ENCODE data around the gene SFXN1. TPM values are rescaled to one million over a fixed set of nuclear protein-coding genes. Genes with fewer than 3 reads are reported as not detected.

The SFXN1 gene
- total and polyA plus RNA-seq, 9 of the 15 experiments (the other 6 are each of a cell fraction or from before 2014, with no cell fraction given), result 31.8 to 261 (median 113) TPM

DNA sequence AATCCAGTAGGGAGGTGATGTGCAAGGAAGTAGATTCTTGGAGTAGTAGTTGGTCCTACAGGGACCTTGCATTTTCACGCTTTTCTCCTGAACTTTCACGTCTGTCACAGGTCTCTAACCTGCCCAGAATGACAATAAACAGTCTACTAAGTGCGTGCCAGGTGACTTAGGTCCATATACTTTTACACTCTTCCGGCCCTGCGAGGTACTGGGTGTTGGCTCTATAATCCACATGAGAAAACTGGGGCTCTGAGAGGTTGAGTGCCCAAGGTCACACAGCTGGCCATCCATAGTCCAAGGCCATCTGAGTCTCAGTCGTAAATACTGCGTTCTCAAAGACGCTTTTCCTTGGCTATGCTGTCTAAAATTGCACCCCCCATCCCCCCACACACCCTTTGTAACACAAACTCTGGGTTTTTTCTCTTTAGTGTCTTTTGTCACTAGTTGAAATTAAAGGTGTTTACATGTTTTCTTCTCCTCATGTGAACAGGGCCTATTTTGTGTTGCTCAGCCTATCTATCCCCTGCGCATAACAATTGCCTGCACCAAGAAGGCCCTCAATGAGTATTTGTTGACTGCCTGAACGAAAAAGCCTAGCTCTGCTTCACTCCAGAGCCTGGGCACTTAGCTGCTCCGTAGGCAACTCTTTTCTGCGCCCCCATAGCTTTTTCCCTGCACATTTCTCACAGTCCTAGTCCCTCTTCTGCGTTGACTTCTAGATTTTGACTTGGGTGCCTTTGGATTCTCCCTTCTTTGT lies 943 bp downstream of the SFXN1 start (continued):
- TF ChIP-seq ZSCAN32 (CRISPR knock-in tag; IDR thresholded peaks at IDR 0.05), result no peak
- no peak for TF ChIP-seq TCF3 (CRISPR knock-in tag; IDR thresholded peaks at IDR 0.05)
- TF ChIP-seq KDM4B (IDR thresholded peaks at IDR 0.05; ENCODE audit: borderline replicate concordance in 2 of 2, low read depth in 1 of 2), result no peak
- no peak for TF ChIP-seq HDAC8 (tag; IDR thresholded peaks at IDR 0.05)
- peak; percentile 51; the same call in 1 of the 2 replicates for TF ChIP-seq EP400 (IDR thresholded peaks at IDR 0.05)
- TF ChIP-seq ZNF316 (IDR thresholded peaks at IDR 0.05), result no peak
- TF ChIP-seq CHCHD3 (CRISPR knock-in tag; IDR thresholded peaks at IDR 0.05), result no peak
- 0 out of 2 replicates have a peak, but pooled peaks have one; percentile 5 for TF ChIP-seq NR2C1 (IDR thresholded peaks at IDR 0.05)
- no peak for TF ChIP-seq NR2C1 (tag; IDR thresholded peaks at IDR 0.05)
- no peak for TF ChIP-seq HMGN3 (IDR thresholded peaks at IDR 0.05; ENCODE audit: borderline replicate concordance, extremely low read depth, insufficient read length, low read depth, low read length)
- TF ChIP-seq, protein P1, sequence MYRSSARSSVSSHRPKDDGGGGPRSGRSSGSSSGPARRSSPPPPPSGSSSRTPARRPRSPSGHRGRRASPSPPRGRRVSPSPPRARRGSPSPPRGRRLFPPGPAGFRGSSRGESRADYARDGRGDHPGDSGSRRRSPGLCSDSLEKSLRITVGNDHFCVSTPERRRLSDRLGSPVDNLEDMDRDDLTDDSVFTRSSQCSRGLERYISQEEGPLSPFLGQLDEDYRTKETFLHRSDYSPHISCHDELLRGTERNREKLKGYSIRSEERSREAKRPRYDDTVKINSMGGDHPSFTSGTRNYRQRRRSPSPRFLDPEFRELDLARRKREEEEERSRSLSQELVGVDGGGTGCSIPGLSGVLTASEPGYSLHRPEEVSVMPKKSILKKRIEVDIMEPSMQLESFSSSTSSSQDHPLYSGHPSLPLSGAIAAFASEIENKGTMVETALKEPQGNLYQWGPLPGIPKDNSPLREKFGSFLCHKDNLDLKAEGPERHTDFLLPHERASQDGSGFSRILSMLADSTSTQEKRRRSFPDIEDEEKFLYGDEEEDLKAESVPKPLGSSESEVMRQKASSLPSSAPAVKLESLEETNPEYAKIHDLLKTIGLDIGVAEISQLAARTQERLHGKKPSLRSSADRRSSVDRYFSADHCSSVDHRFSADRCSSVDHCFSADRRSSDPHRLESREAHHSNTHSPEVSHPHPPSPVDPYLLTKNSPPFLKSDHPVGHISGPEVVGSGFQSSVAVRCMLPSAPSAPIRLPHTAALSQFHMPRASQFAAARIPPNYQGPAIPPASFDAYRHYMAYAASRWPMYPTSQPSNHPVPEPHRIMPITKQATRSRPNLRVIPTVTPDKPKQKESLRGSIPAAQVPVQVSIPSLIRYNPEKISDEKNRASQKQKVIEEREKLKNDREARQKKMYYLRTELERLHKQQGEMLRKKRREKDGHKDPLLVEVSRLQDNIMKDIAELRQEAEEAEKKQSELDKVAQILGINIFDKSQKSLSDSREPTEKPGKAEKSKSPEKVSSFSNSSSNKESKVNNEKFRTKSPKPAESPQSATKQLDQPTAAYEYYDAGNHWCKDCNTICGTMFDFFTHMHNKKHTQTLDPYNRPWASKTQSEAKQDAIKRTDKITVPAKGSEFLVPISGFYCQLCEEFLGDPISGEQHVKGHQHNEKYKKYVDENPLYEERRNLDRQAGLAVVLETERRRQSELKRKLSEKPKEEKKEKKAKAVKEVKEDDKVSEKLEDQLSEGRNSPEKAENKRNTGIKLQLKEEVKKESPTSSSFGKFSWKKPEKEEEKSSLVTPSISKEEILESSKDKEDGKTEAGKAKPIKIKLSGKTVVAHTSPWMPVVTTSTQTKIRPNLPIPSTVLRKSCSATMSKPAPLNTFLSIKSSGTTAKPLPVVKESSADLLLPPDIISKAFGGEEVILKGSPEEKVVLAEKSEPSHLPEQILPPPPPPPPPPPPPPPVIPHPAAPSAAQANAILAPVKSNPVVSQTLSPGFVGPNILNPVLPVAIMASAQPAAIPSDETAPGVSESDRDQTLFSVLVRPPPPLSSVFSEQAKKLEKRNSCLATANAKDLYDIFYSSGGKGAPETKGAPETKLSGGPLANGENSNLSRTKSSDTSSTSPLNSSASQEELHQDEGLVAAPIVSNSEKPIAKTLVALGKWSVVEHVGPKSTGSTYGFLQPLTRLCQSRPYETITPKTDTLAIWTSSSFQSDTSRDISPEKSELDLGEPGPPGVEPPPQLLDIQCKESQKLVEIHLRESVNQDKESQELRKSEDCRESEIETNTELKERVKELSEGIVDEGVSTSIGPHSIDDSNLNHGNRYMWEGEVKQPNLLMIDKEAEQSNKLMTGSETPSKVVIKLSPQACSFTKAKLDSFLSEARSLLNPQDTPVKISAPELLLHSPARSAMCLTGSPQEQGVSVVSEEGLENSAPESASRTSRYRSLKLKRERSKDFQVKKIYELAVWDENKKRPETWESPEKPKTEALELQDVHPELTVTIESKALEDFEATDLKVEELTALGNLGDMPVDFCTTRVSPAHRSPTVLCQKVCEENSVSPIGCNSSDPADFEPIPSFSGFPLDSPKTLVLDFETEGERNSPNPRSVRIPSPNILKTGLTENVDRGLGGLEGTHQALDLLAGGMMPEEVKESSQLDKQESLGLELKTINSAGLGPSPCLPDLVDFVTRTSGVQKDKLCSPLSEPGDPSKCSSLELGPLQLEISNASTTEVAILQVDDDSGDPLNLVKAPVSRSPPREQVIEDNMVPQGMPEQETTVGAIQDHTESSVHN (IDR thresholded peaks at IDR 0.05; ENCODE audit: borderline replicate concordance in 1 of 2, low read depth in 1 of 2), result no peak
- no peak for TF ChIP-seq ILK (tag; IDR thresholded peaks at IDR 0.05; ENCODE audit: borderline replicate concordance, low read depth)
- no peak for TF ChIP-seq TOE1 (IDR thresholded peaks at IDR 0.05; ENCODE audit: borderline replicate concordance)
- no peak for TF ChIP-seq TOE1 (CRISPR knock-in tag; IDR thresholded peaks at IDR 0.05; ENCODE audit: borderline replicate concordance, low read depth)
- TF ChIP-seq PHB (CRISPR knock-in tag; IDR thresholded peaks at IDR 0.05), result no peak
- no peak for TF ChIP-seq MTA1 (IDR thresholded peaks at IDR 0.05; ENCODE audit: borderline replicate concordance)
- TF ChIP-seq ZBTB7A (IDR thresholded peaks at IDR 0.05; ENCODE audit: borderline replicate concordance, control insufficient read depth, low read depth, low read length), result no peak
- no peak for TF ChIP-seq DDX20 (tag; IDR thresholded peaks at IDR 0.05; ENCODE audit: low read depth)
- TF ChIP-seq NFATC3 (IDR thresholded peaks at IDR 0.05), result no peak
- no peak for TF ChIP-seq NR2C2 (CRISPR knock-in tag; IDR thresholded peaks at IDR 0.05)
- TF ChIP-seq NR2C2 (tag; IDR thresholded peaks at IDR 0.05), result peak; percentile 40
- TF ChIP-seq BHLHE40 (IDR thresholded peaks at IDR 0.05; ENCODE audit: low read length), result no peak

Measured in K562 (cell line).